Neural progenitor cell (in vitro differentiated cells): Measurements from ENCODE around the gene MEGF8.

Source experiments
- EZH2 ChIP-seq: fragments of 200-600 bp; sonication (generic); IDR thresholded peaks from 2 replicates; pipeline ENCODE4 v1.6.1; 2017; ENCODE audit warnings: antibody characterized with exemption, mild to moderate bottlenecking, moderate library complexity
- TF ChIP-seq, protein P1 (sequence below): fragments of 200-600 bp; sonication (generic); IDR thresholded peaks from 2 replicates; pipeline ENCODE4 v1.5.1; 2017; ENCODE audit warnings: antibody characterized with exemption, mild to moderate bottlenecking

DNA sequence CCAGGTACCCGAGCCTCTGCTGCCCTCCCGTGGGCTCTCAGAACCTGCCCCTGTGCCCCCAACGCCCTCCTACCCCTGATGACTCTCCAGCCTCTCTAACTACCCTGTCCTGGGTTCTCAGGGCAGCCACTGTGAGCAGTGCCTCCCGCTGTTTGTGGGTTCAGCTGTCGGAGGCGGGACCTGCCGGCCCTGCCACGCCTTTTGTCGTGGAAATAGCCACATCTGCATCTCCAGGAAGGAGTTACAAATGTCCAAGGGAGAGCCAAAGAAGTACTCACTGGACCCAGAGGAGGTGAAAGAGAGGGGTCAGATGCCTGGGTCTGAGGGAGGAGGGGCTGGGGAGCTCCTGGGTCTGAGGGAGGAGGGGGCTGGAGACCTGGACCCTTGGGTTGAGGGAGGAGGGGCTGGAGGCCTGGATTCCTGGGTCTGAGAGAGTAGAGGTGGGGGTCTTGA is 44.7 kb downstream of the MEGF8 start:
- TF ChIP-seq, protein P1, sequence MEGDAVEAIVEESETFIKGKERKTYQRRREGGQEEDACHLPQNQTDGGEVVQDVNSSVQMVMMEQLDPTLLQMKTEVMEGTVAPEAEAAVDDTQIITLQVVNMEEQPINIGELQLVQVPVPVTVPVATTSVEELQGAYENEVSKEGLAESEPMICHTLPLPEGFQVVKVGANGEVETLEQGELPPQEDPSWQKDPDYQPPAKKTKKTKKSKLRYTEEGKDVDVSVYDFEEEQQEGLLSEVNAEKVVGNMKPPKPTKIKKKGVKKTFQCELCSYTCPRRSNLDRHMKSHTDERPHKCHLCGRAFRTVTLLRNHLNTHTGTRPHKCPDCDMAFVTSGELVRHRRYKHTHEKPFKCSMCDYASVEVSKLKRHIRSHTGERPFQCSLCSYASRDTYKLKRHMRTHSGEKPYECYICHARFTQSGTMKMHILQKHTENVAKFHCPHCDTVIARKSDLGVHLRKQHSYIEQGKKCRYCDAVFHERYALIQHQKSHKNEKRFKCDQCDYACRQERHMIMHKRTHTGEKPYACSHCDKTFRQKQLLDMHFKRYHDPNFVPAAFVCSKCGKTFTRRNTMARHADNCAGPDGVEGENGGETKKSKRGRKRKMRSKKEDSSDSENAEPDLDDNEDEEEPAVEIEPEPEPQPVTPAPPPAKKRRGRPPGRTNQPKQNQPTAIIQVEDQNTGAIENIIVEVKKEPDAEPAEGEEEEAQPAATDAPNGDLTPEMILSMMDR, result no peak
- TF ChIP-seq EZH2, result no peak
